OCI-LY1 (cell line): ENCODE data around the gene MCCD1.

Experiments
- EZH2 ChIP-seq: fragments of 200-600 bp; sonication (generic), shearing (Covaris generic); IDR thresholded peaks from 2 replicates; pipeline ENCODE4 v1.8.0; 2017; ENCODE audit warnings: borderline replicate concordance, mixed run types, mild to moderate bottlenecking, antibody characterized with exemption, low read length, moderate library complexity, mixed read lengths
- TF ChIP-seq, protein P1 (sequence below): fragments of 200-600 bp; sonication (generic), shearing (Covaris generic); IDR thresholded peaks from 2 replicates; pipeline ENCODE4 v1.5.1; 2017; ENCODE audit warnings: mild to moderate bottlenecking, antibody characterized with exemption, low read length, moderate library complexity, mixed read lengths

GRCh38 chr6:31495580-31495979, 33.2 kb upstream of the MCCD1 start:
- TF ChIP-seq, protein P1, sequence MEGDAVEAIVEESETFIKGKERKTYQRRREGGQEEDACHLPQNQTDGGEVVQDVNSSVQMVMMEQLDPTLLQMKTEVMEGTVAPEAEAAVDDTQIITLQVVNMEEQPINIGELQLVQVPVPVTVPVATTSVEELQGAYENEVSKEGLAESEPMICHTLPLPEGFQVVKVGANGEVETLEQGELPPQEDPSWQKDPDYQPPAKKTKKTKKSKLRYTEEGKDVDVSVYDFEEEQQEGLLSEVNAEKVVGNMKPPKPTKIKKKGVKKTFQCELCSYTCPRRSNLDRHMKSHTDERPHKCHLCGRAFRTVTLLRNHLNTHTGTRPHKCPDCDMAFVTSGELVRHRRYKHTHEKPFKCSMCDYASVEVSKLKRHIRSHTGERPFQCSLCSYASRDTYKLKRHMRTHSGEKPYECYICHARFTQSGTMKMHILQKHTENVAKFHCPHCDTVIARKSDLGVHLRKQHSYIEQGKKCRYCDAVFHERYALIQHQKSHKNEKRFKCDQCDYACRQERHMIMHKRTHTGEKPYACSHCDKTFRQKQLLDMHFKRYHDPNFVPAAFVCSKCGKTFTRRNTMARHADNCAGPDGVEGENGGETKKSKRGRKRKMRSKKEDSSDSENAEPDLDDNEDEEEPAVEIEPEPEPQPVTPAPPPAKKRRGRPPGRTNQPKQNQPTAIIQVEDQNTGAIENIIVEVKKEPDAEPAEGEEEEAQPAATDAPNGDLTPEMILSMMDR, result no peak
- no peak for TF ChIP-seq EZH2
